AG04450 (cell line): ENCODE results near the gene CYP2R1. TPM values are rescaled to one million over a fixed set of nuclear protein-coding genes. Genes with fewer than 3 reads are reported as not detected.

Source experiments
- CTCF ChIA-PET: fragments of 300-600, 350-600 bp; formaldehyde crosslinking; extraction: SDS; loops from one replicate; lab custom pipeline; 2022; ENCODE audit warnings: antibody characterized with exemption, inconsistent platforms; lab: Charles Lee
- POLR2A ChIA-PET: fragments of 350-600 bp; formaldehyde crosslinking; extraction: SDS; loops from one replicate; lab custom pipeline; 2021; ENCODE audit warnings: antibody characterized with exemption, inconsistent platforms; lab: Yijun Ruan, JAX
- DNase-seq: peaks from one replicate; pipeline ENCODE4 v3.0.0-alpha.2; 2011; ENCODE audit warnings: low read depth, low spot score
- H3K27ac ChIP-seq: one replicate; pipeline ENCODE4 v1.5.1; 2012; ENCODE audit warnings: low read depth, low read length, control low read depth
- H3K27me3 ChIP-seq: one replicate; pipeline ENCODE4 v1.6.0; 2012; ENCODE audit warnings: low read length; ENCODE audit not compliant: control insufficient read depth, insufficient read depth
- H3K4me3 ChIP-seq: 2 replicates; pipeline ENCODE4 v1.5.1; 2011; ENCODE audit warnings: mild to moderate bottlenecking, low read depth, low read length, control low read depth
- H3K9me3 ChIP-seq: 2 replicates; pipeline ENCODE4 v1.5.1; 2012; ENCODE audit warnings: low read length; ENCODE audit not compliant: control insufficient read depth, insufficient read depth
- polyA plus RNA-seq: library from polyadenylated mRNA; depleted of rRNA; stranded (reverse); fragments of >200 nt; gene quantifications from 2 replicates; pipeline ENCODE4 v1.2.3, GENCODE V29; 2011
- TF ChIP-seq, protein P1 (sequence below): IDR thresholded peaks from 2 replicates; pipeline ENCODE4 v1.5.1; 2011; ENCODE audit warnings: low read depth, low read length, control low read depth, inconsistent platforms

The CYP2R1 gene
- polyA plus RNA-seq, 1 experiment = 9.0 TPM

DNA sequence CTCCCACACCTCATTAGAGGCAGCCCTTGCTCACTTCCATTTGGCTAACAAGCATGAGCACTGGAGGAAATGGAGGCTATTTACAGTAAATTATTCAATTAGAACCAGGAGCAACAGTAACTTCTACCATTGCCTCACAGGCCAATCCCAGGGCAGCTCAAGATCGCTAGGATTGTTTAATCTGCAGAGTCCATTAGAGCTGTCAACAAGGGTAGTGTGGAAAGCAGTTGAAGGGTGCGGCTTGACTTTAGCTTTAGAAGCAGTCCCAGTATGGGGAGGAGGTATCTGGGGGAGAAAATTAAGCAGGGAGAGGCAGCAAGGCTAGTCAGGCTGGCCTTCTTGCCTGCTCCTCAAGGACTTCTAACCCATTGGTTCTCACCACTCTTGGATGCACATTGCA, 38.3 kb upstream of the CYP2R1 start:
- no peaks in the 10 kb centered on the region for H3K27me3 ChIP-seq
- ChIA-PET POLR2A (no interaction called here), CTCF (no interaction called here)
- TF ChIP-seq, protein P1, sequence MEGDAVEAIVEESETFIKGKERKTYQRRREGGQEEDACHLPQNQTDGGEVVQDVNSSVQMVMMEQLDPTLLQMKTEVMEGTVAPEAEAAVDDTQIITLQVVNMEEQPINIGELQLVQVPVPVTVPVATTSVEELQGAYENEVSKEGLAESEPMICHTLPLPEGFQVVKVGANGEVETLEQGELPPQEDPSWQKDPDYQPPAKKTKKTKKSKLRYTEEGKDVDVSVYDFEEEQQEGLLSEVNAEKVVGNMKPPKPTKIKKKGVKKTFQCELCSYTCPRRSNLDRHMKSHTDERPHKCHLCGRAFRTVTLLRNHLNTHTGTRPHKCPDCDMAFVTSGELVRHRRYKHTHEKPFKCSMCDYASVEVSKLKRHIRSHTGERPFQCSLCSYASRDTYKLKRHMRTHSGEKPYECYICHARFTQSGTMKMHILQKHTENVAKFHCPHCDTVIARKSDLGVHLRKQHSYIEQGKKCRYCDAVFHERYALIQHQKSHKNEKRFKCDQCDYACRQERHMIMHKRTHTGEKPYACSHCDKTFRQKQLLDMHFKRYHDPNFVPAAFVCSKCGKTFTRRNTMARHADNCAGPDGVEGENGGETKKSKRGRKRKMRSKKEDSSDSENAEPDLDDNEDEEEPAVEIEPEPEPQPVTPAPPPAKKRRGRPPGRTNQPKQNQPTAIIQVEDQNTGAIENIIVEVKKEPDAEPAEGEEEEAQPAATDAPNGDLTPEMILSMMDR = no peak
- H3K4me3 ChIP-seq = no peak overlapping the region
- H3K27ac ChIP-seq = no peak overlapping the region
- no peaks in the 10 kb centered on the region for H3K9me3 ChIP-seq
- DNase-seq = no peak

DNA sequence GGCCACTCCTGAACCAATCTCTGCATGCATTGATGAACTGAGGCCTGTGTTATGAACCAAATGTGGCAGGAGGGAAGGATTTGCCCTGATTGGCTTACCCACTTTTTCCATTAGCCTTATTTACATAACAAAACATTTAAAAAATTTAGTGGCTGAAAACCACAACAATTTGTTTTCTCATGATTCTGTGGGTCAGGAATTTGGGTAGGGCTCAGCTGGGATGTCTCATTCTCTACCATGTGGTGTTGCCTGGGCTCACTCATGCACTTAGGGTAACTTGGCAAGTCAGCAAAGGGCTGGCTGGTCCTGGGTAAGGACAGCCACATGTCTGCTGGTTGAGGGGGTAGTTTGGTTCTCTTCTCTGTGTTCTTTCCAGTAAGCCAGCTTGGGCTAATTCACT, 35.1 kb upstream of the CYP2R1 start:
- Histone ChIP-seq H3K27me3 (no peaks in the 10 kb centered on the region), H3K4me3 (no peak overlapping the region), H3K27ac (no peak overlapping the region), H3K9me3 (no peaks in the 10 kb centered on the region)
- CTCF ChIA-PET = interaction anchor here (1.5 kb wide), 1 partner anchor 19 kb away, joined by 5 read pairs; no protein-coding TSS in a partner anchor
- POLR2A ChIA-PET = no interaction called here
- DNase-seq = no peak
- TF ChIP-seq, protein P1 = no peak

- ChIA-PET CTCF (interaction anchor here (0.7 kb wide), 1 partner anchor 15 kb away, joined by 3 read pairs; no protein-coding TSS in a partner anchor), POLR2A (no interaction called here)
- no peaks in the 10 kb centered on the region for H3K9me3 ChIP-seq
- TF ChIP-seq, protein P1 = no peak
- no peak overlapping the region for H3K27ac ChIP-seq
- no peaks in the 10 kb centered on the region for H3K27me3 ChIP-seq
- DNase-seq = no peak
- H3K4me3 ChIP-seq = no peak overlapping the region
These were observed 32.3 kb upstream of the CYP2R1 start for GRCh38 chr11:14924318-14924717.

- TF ChIP-seq, protein P1 = no peak
- H3K27me3 ChIP-seq = no peaks in the 10 kb centered on the region
- H3K27ac ChIP-seq = no peak overlapping the region
- no peak overlapping the region for H3K4me3 ChIP-seq
- CTCF ChIA-PET = interaction anchor here (1.2 kb wide), 1 partner anchor 9 kb away, joined by 8 read pairs; no protein-coding TSS in a partner anchor
- no peaks in the 10 kb centered on the region for H3K9me3 ChIP-seq
- POLR2A ChIA-PET = no interaction called here
- DNase-seq = no peak
These were observed 24.4 kb upstream of the CYP2R1 start for GRCh38 chr11:14916403-14916802.

- no peaks in the 10 kb centered on the region for H3K27me3 ChIP-seq
- no peak for DNase-seq
- no peaks in the 10 kb centered on the region for H3K9me3 ChIP-seq
- H3K4me3 ChIP-seq = no peak overlapping the region
- no peak overlapping the region for H3K27ac ChIP-seq
- CTCF ChIA-PET = interaction anchor here (1.0 to 1.1 kb wide), 2 partner anchors 7 to 161 kb away, joined by 3 read pairs; no protein-coding TSS in a partner anchor
- POLR2A ChIA-PET = no interaction called here
- TF ChIP-seq, protein P1 = no peak
These were observed 22.5 kb upstream of the CYP2R1 start for GRCh38 chr11:14914536-14914935.
